GM21360 (cell line): ENCODE measurements around the gene KATNAL2.
A peak's percentile ranks its signal among the peaks of the same experiment; 100 is the strongest.
"Not testable (repeated sequence)": the region's sequence is repeated elsewhere in the genome, so short reads cannot be mapped to it uniquely, and the experiment has no call there.

ENCODE experiments used
- ATAC-seq: cut with Tn5 transposase; IDR thresholded peaks from one replicate; pipeline ENCODE4 v1.9.1; 2021; ENCODE audit warnings: mild to moderate bottlenecking, moderate library complexity; ENCODE audit not compliant: unreplicated experiment

The KATNAL2 gene

GRCh38 chr18:47030887-47031286, 113.5 kb downstream of the KATNAL2 start:
- ATAC-seq = not testable (repeated sequence)

- no peak for ATAC-seq
These were observed 115.5 kb downstream of the KATNAL2 start for GRCh38 chr18:47032945-47033344.

GRCh38 chr18:47034591-47034990, 117.2 kb downstream of the KATNAL2 start:
- ATAC-seq = not testable (repeated sequence)

- ATAC-seq = no peak
These were observed 117.8 kb downstream of the KATNAL2 start, which contains the start of gene ELOA2 for GRCh38 chr18:47035156-47035671. Gene ELOA2, minus strand, starts transcription at chr18:47035621. Its CDS starts 357 bp downstream, at chr18:47035264.

- peak; percentile 46 for ATAC-seq
These were observed 119.0 kb downstream of the KATNAL2 start for GRCh38 chr18:47036298-47036874.

GRCh38 chr18:47036927-47037578, 119.7 kb downstream of the KATNAL2 start:
- ATAC-seq = no peak

GRCh38 chr18:47040982-47041381, 123.6 kb downstream of the KATNAL2 start:
- no peak for ATAC-seq

- no peak for ATAC-seq
These were observed 133.1 kb downstream of the KATNAL2 start for GRCh38 chr18:47050468-47050867.

GRCh38 chr18:47054369-47054768, 137.0 kb downstream of the KATNAL2 start:
- no peak for ATAC-seq

GRCh38 chr18:47062471-47062870, 145.1 kb downstream of the KATNAL2 start:
- ATAC-seq = no peak

GRCh38 chr18:47063096-47063495, 145.7 kb downstream of the KATNAL2 start:
- no peak for ATAC-seq

GRCh38 chr18:47067648-47068047, 150.2 kb downstream of the KATNAL2 start:
- no peak for ATAC-seq

- ATAC-seq = no peak
These were observed 157.9 kb downstream of the KATNAL2 start for GRCh38 chr18:47075098-47075883.

- ATAC-seq = no peak
These were observed 159.7 kb downstream of the KATNAL2 start for GRCh38 chr18:47077111-47077510.

GRCh38 chr18:47080872-47081271, 163.5 kb downstream of the KATNAL2 start:
- no peak for ATAC-seq

GRCh38 chr18:47081578-47081977, 164.2 kb downstream of the KATNAL2 start:
- no peak for ATAC-seq

- no peak for ATAC-seq
These were observed 170.3 kb downstream of the KATNAL2 start for GRCh38 chr18:47087676-47088075.

- ATAC-seq = no peak
These were observed 178.4 kb downstream of the KATNAL2 start for GRCh38 chr18:47095810-47096209.

- ATAC-seq = no peak
These were observed 182.9 kb downstream of the KATNAL2 start for GRCh38 chr18:47100212-47100831.

GRCh38 chr18:47108373-47108772, 191.0 kb downstream of the KATNAL2 start:
- ATAC-seq = no peak

GRCh38 chr18:47108998-47109405, 191.6 kb downstream of the KATNAL2 start:
- ATAC-seq = no peak
